Nephron progenitor cell (in vitro differentiated cells): ENCODE data around the gene RHOV.

Experiments used
- DNase-seq: peaks from one replicate; pipeline ENCODE4 v3.0.0; 2021
- H3K27ac Mint-ChIP-seq: 2 replicates; pipeline ENCODE4 v1.8.0; 2021; ENCODE audit warnings: mild to moderate bottlenecking, moderate library complexity, mixed read lengths
- H3K27me3 Mint-ChIP-seq: 2 replicates; pipeline ENCODE4 v1.8.0; 2021; ENCODE audit warnings: mild to moderate bottlenecking, low read depth, mixed read lengths; ENCODE audit not compliant: poor library complexity
- H3K36me3 Mint-ChIP-seq: 2 replicates; pipeline ENCODE4 v1.8.0; 2021; ENCODE audit warnings: low read depth, mixed read lengths
- H3K4me1 Mint-ChIP-seq: 2 replicates; pipeline ENCODE4 v1.8.0; 2021; ENCODE audit warnings: mixed read lengths
- H3K4me3 Mint-ChIP-seq: 2 replicates; pipeline ENCODE4 v1.8.0; 2021; ENCODE audit warnings: mild to moderate bottlenecking, moderate library complexity, mixed read lengths
- H3K9me3 Mint-ChIP-seq: 2 replicates; pipeline ENCODE4 v1.8.0; 2021; ENCODE audit warnings: mild to moderate bottlenecking, moderate library complexity, mixed read lengths
- CTCF ChIP-seq: fragments of 200-600 bp; sonication (generic); IDR thresholded peaks from 2 replicates; pipeline ENCODE4 v1.5.0; 2021; ENCODE audit warnings: antibody characterized with exemption

Gene RHOV

DNA sequence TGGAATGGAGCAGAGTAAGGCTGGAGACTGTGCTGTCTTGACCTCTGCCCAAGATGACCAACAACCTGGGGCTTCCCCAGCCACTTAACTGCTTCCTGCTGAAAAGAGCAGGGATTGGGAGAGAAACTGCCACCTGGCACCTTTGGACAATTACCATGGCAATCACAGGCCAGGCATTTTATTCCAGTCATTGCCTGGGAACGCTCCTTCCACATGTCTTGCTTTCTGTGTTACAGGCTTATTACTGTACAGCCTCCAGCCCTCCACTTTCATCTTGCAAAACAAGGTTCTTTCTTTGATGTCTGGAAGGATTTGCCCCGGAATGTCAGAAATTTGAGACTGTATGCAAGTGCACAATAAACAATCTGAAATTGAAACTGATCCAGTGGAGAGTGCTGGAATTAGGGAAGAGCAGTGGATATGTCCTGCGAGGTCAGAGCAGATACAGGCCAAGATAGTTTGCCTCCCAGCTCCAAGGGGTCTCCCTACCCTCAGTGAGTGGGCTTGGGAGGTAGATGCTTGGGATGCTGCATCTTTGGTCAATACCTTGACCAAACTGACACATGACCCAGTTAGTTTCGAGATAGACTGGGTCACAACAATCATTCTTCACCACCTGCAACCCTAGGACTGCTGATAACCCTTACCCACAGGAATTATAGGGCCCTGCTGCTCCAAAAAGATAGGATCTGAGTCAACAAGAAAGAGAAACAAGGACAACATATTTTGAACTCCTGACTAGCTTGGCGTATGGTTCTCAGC is 48.2 kb downstream of the RHOV start:
- no peak for DNase-seq
- Mint-ChIP-seq H3K27me3 (peaks cover 18% of the 10 kb centered on the region), H3K4me1 (peaks cover 10% of the 10 kb centered on the region), H3K36me3 (no peaks in the 10 kb centered on the region), H3K4me3 (no peak overlapping the region), H3K9me3 (no peaks in the 10 kb centered on the region), H3K27ac (no peak overlapping the region)
- no peak for TF ChIP-seq CTCF

GRCh38 chr15:40823572-40824343 is 50.3 kb downstream of the RHOV start:
- peaks cover 21% of the 10 kb centered on the region for H3K27me3 Mint-ChIP-seq
- H3K4me3 Mint-ChIP-seq = no peak overlapping the region
- H3K9me3 Mint-ChIP-seq = no peaks in the 10 kb centered on the region
- no peak for DNase-seq
- H3K27ac Mint-ChIP-seq = no peak overlapping the region
- no peak for TF ChIP-seq CTCF
- H3K4me1 Mint-ChIP-seq = peaks cover 10% of the 10 kb centered on the region
- H3K36me3 Mint-ChIP-seq = no peaks in the 10 kb centered on the region
